ENCODE data around the gene SBF2.

The SBF2 gene

DNA sequence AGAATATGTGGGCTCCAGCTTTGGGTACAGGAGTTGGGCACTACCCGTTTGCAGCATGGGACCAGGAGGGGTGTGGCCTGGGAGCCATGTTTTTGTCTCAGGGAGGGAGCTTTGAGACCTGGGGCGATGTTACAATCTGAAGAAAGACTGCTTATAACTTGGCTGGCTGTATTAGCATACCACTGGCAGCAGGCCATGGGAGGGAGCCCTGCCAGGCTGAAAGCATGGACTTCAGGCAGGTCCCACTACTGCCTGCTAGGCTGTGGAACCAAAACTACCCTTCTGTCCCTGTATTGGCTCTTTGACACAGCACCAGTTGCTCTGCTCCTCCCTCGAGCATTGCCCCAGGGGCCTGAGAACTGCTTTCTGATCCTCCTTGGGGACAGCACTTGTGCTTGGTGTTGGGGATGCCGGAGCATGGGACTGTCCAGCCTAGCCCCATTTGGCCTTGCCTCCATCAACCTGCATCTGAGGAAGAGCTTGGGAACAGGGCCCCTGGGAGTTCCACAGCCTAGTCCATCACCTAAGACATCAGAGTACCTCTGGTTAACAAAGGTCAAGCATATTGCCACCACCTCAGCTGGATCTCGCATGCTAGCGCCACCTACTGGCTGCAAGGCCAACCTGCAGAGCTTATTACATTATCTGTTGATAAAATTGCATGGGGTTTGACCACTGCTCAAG lies 217.4 kb downstream of the SBF2 start:
- no peaks in the 10 kb centered on the region for H3K36me3 ChIP-seq (ENCODE audit: control insufficient read depth, insufficient read depth, low read length)
- H3K27me3 ChIP-seq (ENCODE audit: control insufficient read depth, insufficient read depth, low read length), result no peaks in the 10 kb centered on the region
- no peak overlapping the region for H3K27ac ChIP-seq (ENCODE audit: low read depth, low read length)
- peaks cover 8% of the 10 kb centered on the region for H3K4me1 ChIP-seq (ENCODE audit: control insufficient read depth, insufficient read depth, low read length)
- no peak overlapping the region for H3K4me3 ChIP-seq (ENCODE audit: low read depth, low read length)
- H3K9me3 ChIP-seq (ENCODE audit: control insufficient read depth, insufficient read depth, low read length), result no peaks in the 10 kb centered on the region; the same call in 1 of the 2 replicates
- H3K9ac ChIP-seq (ENCODE audit: low read depth, low read length), result no peak overlapping the region

- Histone ChIP-seq H3K36me3 (ENCODE audit: control insufficient read depth, insufficient read depth, low read length) (no peaks in the 10 kb centered on the region), H3K9me3 (ENCODE audit: control insufficient read depth, insufficient read depth, low read length) (no peaks in the 10 kb centered on the region), H3K27me3 (ENCODE audit: control insufficient read depth, insufficient read depth, low read length) (no peaks in the 10 kb centered on the region), H3K27ac (ENCODE audit: low read depth, low read length) (no peak overlapping the region), H3K4me1 (ENCODE audit: control insufficient read depth, insufficient read depth, low read length) (peaks cover 8% of the 10 kb centered on the region), H3K9ac (ENCODE audit: low read depth, low read length) (no peak overlapping the region), H3K4me3 (ENCODE audit: low read depth, low read length) (no peak overlapping the region)
These were observed 218.9 kb downstream of the SBF2 start for GRCh38 chr11:10075141-10075540.

DNA sequence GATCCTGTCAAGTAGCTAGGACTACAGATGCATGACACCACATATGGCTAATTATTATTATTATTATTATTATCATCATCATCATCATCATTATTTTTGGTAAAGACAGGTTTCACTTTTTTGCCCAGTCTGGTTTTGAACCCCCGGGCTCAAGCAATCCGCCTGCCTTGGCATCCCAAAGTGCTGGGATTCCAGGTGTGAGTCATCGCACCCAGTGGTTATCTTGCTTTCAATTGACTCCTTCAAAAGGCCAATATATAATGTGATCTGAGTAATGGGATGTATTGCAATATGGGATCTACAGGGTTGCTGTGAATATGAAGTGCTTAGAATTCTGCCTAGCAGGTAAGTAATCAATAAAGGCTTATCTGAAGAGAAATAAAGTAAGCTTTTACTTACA lies 221.2 kb downstream of the SBF2 start:
- Histone ChIP-seq H3K9me3 (ENCODE audit: control insufficient read depth, insufficient read depth, low read length) (no peaks in the 10 kb centered on the region), H3K9ac (ENCODE audit: low read depth, low read length) (no peak overlapping the region), H3K36me3 (ENCODE audit: control insufficient read depth, insufficient read depth, low read length) (no peaks in the 10 kb centered on the region), H3K27me3 (ENCODE audit: control insufficient read depth, insufficient read depth, low read length) (no peaks in the 10 kb centered on the region), H3K27ac (ENCODE audit: low read depth, low read length) (no peak overlapping the region), H3K4me1 (ENCODE audit: control insufficient read depth, insufficient read depth, low read length) (peaks cover 15% of the 10 kb centered on the region), H3K4me3 (ENCODE audit: low read depth, low read length) (no peak overlapping the region)

DNA sequence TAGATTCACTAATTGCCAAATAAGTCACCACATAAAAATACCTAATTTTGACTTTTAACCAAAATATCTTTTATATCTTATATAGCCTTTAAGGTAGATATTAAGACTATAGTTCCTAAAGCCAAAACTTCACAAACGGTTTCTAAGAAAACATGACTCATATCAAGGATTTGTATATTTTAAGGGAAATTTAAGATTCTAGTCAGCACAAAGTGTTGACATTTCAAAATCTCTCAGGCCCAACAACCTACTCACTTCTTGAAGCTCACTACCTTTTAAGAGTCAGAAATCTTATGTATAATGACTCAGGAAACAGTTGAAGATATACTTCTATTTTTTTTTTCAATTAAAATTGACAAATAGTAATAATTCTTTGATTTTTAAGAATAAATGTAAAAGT lies 221.9 kb downstream of the SBF2 start:
- no peak overlapping the region for H3K4me3 ChIP-seq (ENCODE audit: low read depth, low read length)
- H3K27ac ChIP-seq (ENCODE audit: low read depth, low read length), result no peak overlapping the region
- no peak overlapping the region for H3K9ac ChIP-seq (ENCODE audit: low read depth, low read length)
- H3K4me1 ChIP-seq (ENCODE audit: control insufficient read depth, insufficient read depth, low read length), result peaks cover 22% of the 10 kb centered on the region
- H3K27me3 ChIP-seq (ENCODE audit: control insufficient read depth, insufficient read depth, low read length), result no peaks in the 10 kb centered on the region
- H3K36me3 ChIP-seq (ENCODE audit: control insufficient read depth, insufficient read depth, low read length), result no peaks in the 10 kb centered on the region
- no peaks in the 10 kb centered on the region for H3K9me3 ChIP-seq (ENCODE audit: control insufficient read depth, insufficient read depth, low read length)

DNA sequence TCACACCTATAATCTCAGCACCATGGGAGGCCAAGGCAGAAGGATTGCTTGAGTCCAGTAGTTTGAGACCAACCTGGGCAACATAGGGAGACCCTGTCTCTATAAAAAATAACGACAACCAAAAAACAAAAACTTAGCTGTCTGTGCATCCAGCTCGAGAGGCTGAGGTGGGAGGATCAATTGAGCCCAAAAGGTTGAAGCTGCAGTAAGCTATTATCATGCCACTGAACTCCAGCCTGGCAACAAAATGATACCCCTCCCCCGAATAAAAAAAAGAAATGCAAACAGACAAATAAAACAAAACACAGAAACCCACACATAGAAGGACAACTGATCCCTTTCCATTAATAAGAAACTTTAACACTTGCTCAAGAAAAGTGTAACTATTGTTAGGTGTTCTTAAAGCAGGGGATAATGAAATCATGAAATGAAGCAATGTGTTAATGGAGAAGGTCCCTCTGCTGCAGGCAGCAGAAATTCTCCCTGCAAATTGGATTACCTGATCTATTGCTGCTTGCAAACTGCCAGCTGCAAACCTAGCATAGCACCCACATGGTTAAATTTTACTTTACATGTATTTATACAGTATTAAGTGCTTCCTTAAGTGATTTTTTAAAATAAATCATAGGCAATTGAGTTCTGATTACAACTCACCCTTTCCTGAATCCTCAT lies 226.3 kb downstream of the SBF2 start:
- peak overlapping the region; percentile 70 for H3K27ac ChIP-seq (ENCODE audit: low read depth, low read length)
- H3K4me1 ChIP-seq (ENCODE audit: control insufficient read depth, insufficient read depth, low read length), result peaks cover 28% of the 10 kb centered on the region
- H3K27me3 ChIP-seq (ENCODE audit: control insufficient read depth, insufficient read depth, low read length), result no peaks in the 10 kb centered on the region
- peaks cover 3% of the 10 kb centered on the region for H3K9me3 ChIP-seq (ENCODE audit: control insufficient read depth, insufficient read depth, low read length)
- H3K4me3 ChIP-seq (ENCODE audit: low read depth, low read length), result no peak overlapping the region
- H3K9ac ChIP-seq (ENCODE audit: low read depth, low read length), result no peak overlapping the region
- H3K36me3 ChIP-seq (ENCODE audit: control insufficient read depth, insufficient read depth, low read length), result no peaks in the 10 kb centered on the region

DNA sequence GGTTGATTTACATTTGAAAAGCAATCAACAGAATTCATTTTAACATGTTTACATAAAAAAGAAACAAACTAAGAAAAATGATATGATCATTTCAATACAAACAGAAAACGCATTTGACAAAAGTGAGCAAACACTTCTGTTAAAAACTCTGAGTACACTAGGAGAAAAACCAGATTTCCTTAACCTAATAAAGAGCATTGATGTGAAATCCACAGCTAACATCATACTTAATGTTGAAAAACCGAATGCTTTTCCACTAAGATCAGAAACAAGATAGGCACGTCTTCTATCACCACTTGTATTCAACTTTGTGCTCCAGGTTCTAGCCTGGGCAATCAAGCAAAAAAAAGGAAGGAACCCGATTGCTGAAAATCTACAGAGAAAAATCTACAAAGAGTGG lies 227.6 kb downstream of the SBF2 start:
- H3K4me1 ChIP-seq (ENCODE audit: control insufficient read depth, insufficient read depth, low read length), result peaks cover 28% of the 10 kb centered on the region
- H3K27ac ChIP-seq (ENCODE audit: low read depth, low read length), result peak overlapping the region; percentile 25
- peaks cover 10% of the 10 kb centered on the region for H3K9me3 ChIP-seq (ENCODE audit: control insufficient read depth, insufficient read depth, low read length)
- no peaks in the 10 kb centered on the region for H3K36me3 ChIP-seq (ENCODE audit: control insufficient read depth, insufficient read depth, low read length)
- no peak overlapping the region for H3K4me3 ChIP-seq (ENCODE audit: low read depth, low read length)
- H3K9ac ChIP-seq (ENCODE audit: low read depth, low read length), result no peak overlapping the region
- no peaks in the 10 kb centered on the region for H3K27me3 ChIP-seq (ENCODE audit: control insufficient read depth, insufficient read depth, low read length)

GRCh38 chr11:10064828-10065227 lies 229.2 kb downstream of the SBF2 start:
- H3K9ac ChIP-seq (ENCODE audit: low read depth, low read length), result no peak overlapping the region
- no peak overlapping the region for H3K4me3 ChIP-seq (ENCODE audit: low read depth, low read length)
- H3K27ac ChIP-seq (ENCODE audit: low read depth, low read length), result no peak overlapping the region
- peaks cover 10% of the 10 kb centered on the region for H3K9me3 ChIP-seq (ENCODE audit: control insufficient read depth, insufficient read depth, low read length)
- H3K36me3 ChIP-seq (ENCODE audit: control insufficient read depth, insufficient read depth, low read length), result no peaks in the 10 kb centered on the region
- H3K4me1 ChIP-seq (ENCODE audit: control insufficient read depth, insufficient read depth, low read length), result peaks cover 28% of the 10 kb centered on the region
- no peaks in the 10 kb centered on the region for H3K27me3 ChIP-seq (ENCODE audit: control insufficient read depth, insufficient read depth, low read length)

DNA sequence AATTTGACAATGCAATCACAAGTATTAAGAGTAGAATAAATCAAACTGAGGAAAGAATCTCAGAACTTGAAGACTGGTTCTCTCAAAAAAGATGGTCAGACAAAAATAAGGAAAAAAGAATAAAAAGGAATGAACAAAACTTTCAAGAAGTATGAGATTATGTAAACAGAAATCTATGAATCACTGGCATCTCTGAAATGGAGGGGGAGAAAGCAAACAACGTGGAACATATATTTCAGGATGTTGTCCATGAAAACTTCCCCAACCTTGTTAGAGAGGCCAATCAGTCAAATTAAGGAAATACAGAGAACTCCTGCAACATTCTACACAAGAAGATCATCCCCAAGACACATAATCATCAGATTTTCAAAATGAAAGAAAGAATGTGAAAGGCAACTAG lies 235.7 kb downstream of the SBF2 start:
- no peak overlapping the region for H3K27ac ChIP-seq (ENCODE audit: low read depth, low read length)
- H3K4me1 ChIP-seq (ENCODE audit: control insufficient read depth, insufficient read depth, low read length), result no peaks in the 10 kb centered on the region
- no peak overlapping the region for H3K9ac ChIP-seq (ENCODE audit: low read depth, low read length)
- H3K9me3 ChIP-seq (ENCODE audit: control insufficient read depth, insufficient read depth, low read length), result peaks cover 10% of the 10 kb centered on the region
- H3K36me3 ChIP-seq (ENCODE audit: control insufficient read depth, insufficient read depth, low read length), result no peaks in the 10 kb centered on the region
- no peak overlapping the region for H3K4me3 ChIP-seq (ENCODE audit: low read depth, low read length)
- no peaks in the 10 kb centered on the region for H3K27me3 ChIP-seq (ENCODE audit: control insufficient read depth, insufficient read depth, low read length)

DNA sequence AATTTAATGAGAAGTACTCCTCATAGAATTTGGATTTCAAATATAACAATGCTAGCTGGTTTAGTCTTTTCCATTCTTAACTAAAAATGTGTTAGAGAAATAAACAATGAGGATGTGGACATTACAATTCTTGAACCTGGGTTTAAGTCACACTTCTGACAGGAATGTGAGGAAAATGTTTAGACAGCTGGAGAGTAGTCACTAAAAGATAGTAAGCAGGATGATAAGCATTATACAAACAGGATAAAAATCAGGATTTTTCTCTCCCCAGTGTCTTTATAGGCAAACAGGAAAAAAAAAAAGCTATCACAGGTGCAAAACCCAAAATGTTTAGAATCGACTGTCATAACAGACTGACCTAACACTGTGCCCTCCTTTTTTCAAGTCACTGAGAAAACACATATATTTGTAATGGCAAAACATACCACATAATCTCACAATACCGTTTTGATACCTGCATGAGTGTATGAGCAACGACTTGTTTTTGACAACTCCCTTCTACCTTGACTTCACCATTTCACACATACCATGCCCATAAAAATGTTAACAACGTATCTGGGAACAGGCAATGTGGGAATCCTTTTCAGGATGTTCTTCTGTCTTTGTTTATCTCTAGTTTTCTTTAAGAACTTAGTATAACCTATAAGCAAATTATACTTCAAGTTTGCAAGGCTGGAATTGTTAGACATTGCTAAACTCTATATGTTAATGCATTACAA lies 242.0 kb downstream of the SBF2 start:
- Histone ChIP-seq H3K4me3 (ENCODE audit: low read depth, low read length) (no peak overlapping the region), H3K27me3 (ENCODE audit: control insufficient read depth, insufficient read depth, low read length) (no peaks in the 10 kb centered on the region), H3K9ac (ENCODE audit: low read depth, low read length) (no peak overlapping the region), H3K9me3 (ENCODE audit: control insufficient read depth, insufficient read depth, low read length) (no peaks in the 10 kb centered on the region; the same call in 1 of the 2 replicates), H3K27ac (ENCODE audit: low read depth, low read length) (no peak overlapping the region), H3K4me1 (ENCODE audit: control insufficient read depth, insufficient read depth, low read length) (peaks cover 9% of the 10 kb centered on the region; the same call in 1 of the 2 replicates), H3K36me3 (ENCODE audit: control insufficient read depth, insufficient read depth, low read length) (no peaks in the 10 kb centered on the region)

DNA sequence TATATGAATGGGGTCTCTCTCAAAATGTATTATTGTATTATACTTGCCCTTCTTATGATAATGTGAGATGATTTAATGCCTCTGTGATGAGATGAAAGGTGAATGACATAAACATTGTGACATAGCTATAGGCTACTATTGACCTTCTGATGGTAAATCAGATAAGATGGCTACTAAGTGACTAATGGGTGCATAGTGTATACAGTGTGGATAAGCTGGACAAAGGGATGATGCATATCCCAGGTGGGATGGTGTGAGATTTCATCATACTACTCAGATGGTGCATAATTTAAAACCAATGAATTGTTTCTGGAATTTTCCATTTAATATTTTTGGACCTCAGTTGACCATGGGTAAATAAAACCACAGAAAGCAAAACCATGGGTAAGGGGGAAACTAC lies 243.5 kb downstream of the SBF2 start:
- Histone ChIP-seq H3K27me3 (ENCODE audit: control insufficient read depth, insufficient read depth, low read length) (no peaks in the 10 kb centered on the region), H3K9ac (ENCODE audit: low read depth, low read length) (no peak overlapping the region), H3K9me3 (ENCODE audit: control insufficient read depth, insufficient read depth, low read length) (peaks cover 5% of the 10 kb centered on the region), H3K27ac (ENCODE audit: low read depth, low read length) (no peak overlapping the region), H3K4me3 (ENCODE audit: low read depth, low read length) (no peak overlapping the region), H3K4me1 (ENCODE audit: control insufficient read depth, insufficient read depth, low read length) (peaks cover 9% of the 10 kb centered on the region; the same call in 1 of the 2 replicates), H3K36me3 (ENCODE audit: control insufficient read depth, insufficient read depth, low read length) (no peaks in the 10 kb centered on the region)

DNA sequence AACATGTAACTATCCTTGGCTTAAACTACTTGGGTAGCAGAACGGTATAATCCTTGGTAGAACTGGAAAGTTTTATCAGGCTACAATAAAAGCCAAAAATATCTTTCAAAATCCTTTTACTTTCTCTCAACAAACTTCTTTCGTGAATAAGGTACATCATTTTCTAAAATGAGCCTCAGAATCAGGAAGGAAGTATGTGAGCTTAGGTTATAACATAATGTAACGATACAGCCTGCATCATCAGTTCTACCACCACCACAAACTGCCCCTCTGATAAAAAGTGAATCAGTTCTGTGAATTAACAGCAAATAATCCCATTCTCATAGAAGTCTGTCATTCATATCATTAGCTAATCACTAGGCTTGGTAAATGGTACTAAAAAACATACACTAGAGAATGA lies 244.3 kb downstream of the SBF2 start:
- Histone ChIP-seq H3K27me3 (ENCODE audit: control insufficient read depth, insufficient read depth, low read length) (no peaks in the 10 kb centered on the region), H3K4me3 (ENCODE audit: low read depth, low read length) (no peak overlapping the region), H3K36me3 (ENCODE audit: control insufficient read depth, insufficient read depth, low read length) (no peaks in the 10 kb centered on the region), H3K9me3 (ENCODE audit: control insufficient read depth, insufficient read depth, low read length) (peaks cover 12% of the 10 kb centered on the region), H3K9ac (ENCODE audit: low read depth, low read length) (no peak overlapping the region), H3K27ac (ENCODE audit: low read depth, low read length) (no peak overlapping the region), H3K4me1 (ENCODE audit: control insufficient read depth, insufficient read depth, low read length) (peaks cover 9% of the 10 kb centered on the region; the same call in 1 of the 2 replicates)
